GM18870 (cell line): Measurements from ENCODE around the gene TDRD1.

Experiments used
- ATAC-seq: cut with Tn5 transposase; IDR thresholded peaks from one replicate; pipeline ENCODE4 v1.9.1; 2021; ENCODE audit warnings: moderate library complexity; ENCODE audit not compliant: unreplicated experiment

The TDRD1 gene

GRCh38 chr10:114173921-114174694 is 5.0 kb upstream of the TDRD1 start, which contains the start of gene CCDC186:
Gene CCDC186, minus strand, starts transcription at chr10:114174203. Its CDS starts 10,935 bp downstream, at chr10:114163268.
- ATAC-seq: peak; percentile 97

DNA sequence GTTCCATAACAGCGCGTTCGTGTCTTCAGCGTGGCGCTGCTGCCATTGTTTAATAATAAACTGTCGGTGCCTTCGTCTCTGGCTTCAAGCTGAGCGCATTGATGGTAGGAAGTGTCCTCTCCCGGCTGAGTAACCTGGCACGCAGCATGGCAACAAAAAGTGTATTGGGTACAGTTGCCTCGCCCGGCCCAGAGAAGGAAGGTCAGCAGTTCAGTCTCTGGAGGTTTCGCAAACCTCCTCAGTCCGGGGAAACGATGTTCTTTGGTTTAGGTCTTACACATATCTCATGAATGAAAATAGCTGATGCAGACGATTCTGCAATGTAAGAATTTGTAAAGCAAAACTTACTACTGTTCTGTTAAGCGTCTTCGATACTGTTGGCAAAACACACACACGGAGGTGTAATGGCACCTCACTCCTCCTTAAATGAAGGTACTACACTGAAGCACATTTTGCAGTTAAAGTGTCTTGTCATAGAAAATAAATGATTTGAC is 4.4 kb upstream of the TDRD1 start:
- ATAC-seq: peak; percentile 14

DNA sequence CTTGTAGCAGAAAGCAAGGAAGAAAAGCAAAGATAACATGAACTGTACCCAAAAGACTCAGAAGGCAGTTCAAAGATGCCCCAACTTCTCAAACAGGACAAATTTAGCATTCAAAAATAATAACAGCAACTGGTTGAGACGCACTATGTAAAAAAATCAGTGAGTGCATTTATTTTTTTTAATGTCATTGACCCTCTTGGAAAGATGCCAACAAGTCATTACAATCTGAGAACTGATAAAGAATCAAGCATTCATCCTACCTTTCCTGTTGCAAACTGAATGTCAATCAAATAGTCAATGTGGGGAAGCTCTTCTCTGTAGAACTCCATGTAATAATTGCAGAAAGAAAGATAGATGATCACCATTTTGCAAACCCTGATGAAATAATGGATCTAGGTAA is 3.5 kb upstream of the TDRD1 start:
- no peak for ATAC-seq

GRCh38 chr10:114176511-114176910 is 2.6 kb upstream of the TDRD1 start:
- ATAC-seq: no peak

DNA sequence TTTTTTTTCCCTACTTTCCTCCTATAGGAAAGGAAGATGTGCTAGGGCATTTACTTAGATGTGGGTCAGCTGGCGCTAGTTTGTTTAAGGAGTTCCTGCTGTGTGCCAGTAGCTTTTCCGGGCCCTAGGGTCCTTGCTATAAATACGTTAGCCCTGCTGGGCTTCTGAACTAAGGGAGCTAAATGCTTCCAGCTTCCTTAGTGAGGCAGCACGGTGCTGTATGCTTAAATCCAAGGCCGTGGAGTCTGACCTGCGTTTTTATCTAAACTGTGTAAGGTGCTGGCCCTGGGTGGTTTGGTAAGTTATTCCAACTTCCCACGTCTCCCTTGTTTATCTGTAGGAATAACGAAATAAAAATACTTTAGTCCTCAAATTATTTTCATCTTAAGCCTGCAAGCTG is 594 bp downstream of the TDRD1 start:
- ATAC-seq: no peak

GRCh38 chr10:114180937-114181336 is 1.8 kb downstream of the TDRD1 start:
- ATAC-seq: no peak

DNA sequence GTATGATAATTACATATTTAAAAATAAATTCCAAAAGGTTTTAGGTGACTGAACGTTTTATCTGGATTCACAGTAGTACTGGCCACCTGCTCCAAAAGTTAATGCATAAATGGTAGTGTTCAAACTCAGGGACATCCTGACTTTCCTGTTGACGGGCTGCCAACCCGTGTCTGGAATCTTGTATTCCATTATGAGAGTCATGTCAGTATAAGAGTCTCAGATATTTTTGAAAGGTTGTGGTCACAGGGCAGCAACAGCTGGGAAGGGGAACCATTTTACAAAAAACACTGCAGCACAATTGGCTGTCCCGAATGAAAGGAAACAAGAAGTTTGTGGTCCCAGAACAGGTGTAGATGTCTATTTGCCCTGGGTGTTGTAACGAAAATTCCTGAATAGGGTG is 2.8 kb downstream of the TDRD1 start:
- ATAC-seq: no peak

GRCh38 chr10:114183563-114183962 is 4.4 kb downstream of the TDRD1 start:
- ATAC-seq: no peak

- ATAC-seq: no peak
Measured at GRCh38 chr10:114184276-114184675, 5.1 kb downstream of the TDRD1 start.

DNA sequence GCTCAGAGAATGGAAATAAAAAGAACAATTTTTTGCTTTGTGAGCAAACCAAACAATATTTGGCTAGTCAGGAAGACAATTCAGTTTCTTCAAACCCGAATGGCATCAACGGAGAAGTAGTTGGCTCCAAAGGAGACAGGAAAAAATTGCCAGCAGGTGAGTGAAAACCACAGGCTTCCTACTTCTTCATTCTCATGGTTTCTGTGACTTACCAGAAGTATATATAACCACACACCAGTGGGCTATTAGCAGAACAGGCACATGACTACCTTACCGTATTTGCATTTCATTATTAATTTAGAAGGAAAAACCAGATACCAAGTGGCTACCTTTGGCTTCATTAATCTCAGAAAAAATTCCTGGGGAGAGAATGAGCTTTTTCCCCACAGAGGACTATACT is 8.8 kb downstream of the TDRD1 start:
- ATAC-seq: no peak

DNA sequence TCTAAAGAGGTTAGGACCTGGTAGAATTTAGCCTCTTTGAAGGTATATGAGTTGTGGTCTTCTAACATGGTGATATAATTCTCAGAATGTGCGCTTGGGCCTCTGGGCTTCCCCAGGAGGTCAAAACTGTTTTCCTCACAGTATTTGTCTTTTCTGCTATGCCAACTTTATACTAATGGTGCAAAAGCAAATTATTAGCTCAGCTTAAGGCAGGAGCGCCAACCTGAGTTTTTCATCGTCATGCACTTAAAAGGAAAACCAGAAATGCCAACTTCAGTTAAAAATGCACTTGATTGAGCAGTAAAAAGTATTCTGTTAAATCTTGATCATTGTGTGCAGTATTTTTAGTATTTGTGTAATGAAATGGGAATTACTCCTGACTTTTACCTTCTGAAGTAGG is 9.7 kb downstream of the TDRD1 start:
- no peak for ATAC-seq

GRCh38 chr10:114189700-114190099 is 10.5 kb downstream of the TDRD1 start:
- ATAC-seq: no peak

DNA sequence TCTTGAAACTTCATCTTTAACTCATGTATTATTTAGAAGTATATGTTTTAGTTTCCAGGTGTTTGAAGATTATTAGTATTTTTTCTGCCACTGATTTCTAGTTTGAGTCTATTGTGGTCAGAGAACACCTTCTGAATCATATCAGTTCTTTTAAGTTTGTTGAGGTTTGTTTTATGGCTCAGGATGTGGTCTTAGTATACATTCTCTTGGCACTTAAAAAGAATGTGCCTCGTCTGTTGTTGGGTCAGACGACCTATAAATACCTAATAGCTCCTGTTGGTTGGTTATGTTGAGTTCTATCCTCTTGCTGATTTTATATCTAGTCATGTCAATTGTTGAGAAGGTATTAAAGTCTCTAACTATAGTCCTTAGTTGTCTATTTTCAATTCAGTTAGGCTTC is 15.9 kb downstream of the TDRD1 start:
- peak; percentile 94 for ATAC-seq

DNA sequence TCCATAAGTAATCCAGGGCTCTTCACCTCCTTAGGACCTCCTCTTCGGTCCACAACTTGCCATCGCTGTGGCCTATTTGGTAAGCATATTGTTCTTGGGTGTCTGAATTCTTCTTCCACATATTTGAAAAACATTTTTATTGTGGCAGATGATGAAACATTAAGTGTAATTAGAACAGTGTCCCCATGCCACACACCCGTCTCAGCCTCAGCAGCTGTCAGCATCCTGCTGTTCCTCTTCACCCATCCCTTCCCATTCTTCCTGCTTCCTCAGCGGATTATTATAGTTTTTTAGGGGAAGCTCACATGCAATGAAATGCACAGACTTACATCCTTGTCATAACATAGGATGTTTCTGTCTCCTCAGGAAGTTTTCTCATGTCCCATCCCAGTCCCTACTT is 20.1 kb downstream of the TDRD1 start:
- ATAC-seq: no peak

DNA sequence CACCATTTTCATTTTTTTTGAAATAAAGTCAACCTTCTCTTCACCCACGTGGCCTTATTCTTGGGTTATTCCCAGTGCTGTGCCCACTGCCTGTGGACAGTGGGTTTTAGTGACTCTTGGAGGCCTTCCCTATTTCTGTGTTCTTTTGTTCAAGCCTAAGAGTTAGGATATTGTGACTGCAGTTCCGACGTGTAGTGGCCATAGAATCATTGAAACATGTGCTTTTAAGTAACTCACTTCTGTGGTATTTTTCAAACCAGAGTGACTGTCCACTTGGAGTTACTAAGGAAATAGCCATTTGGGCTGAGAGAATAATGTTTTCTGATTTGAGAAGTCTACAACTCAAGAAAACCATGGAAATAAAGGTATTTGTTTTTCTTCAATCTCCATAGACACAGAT is 23.7 kb downstream of the TDRD1 start:
- no peak for ATAC-seq

GRCh38 chr10:114206902-114207301 is 27.7 kb downstream of the TDRD1 start:
- no peak for ATAC-seq

DNA sequence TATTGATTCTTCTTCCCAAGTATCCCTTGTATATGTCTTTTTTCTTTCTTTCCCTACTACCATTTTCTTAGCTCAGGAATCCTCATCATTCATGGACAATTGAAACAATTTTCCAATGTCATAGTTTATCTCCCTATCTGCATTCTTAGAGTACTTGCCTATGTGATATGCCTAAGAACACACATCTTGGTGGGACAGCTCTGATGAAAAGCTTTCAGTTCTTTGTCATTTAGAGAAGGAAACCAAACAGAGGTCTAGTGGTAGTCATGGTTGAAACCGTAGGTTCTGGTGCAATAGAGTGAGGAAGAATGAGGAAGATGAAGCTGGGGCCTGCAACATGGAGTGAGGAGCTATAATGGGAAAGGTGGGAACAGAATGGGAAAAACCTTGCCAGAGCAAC is 28.2 kb downstream of the TDRD1 start:
- no peak for ATAC-seq

DNA sequence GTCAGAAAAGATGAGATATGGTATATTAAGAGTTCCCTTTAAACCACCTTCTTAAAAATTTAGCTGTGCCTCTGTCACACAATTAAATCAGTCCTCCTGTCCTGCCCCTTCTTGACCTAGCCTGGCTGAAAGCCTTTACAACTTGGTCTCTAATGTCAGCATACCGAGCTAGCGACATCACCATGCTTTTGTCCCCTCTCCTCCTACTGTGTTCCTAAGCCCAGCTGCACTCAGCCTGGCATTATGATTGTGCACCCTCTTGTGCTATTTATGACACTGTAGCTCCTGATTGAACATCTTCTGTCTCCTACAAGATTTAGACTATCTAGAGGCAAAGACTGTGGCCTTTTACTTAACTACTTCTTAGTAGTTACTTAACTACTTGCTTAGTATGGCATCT is 29.2 kb downstream of the TDRD1 start:
- no peak for ATAC-seq

- ATAC-seq: no peak
Measured at GRCh38 chr10:114212153-114212552, 33.0 kb downstream of the TDRD1 start.

- ATAC-seq: no peak
Measured at GRCh38 chr10:114215033-114215432, 35.9 kb downstream of the TDRD1 start.

- ATAC-seq: no peak
Measured at GRCh38 chr10:114220281-114220680, 41.1 kb downstream of the TDRD1 start.

- ATAC-seq: no peak
Measured at GRCh38 chr10:114221235-114221634, 42.1 kb downstream of the TDRD1 start.

DNA sequence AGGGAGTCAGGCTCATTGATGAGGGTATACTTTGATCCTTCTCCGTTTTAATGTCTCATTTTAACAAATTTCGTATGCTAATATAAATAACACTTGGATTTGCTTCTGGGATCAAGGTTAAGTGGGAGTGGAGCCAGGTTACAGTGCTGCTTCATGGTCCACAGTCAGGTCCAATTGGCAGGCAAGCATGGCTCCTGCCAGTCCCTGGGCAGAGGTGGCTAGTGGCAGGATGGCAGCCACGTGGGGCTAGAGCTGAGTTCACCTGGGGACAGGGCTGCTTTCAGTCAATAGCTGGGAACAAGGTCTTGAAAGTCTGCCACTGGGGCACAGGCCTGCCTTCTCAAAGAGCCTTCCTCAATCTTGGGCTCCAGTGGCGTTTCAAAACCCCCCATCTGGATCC is 43.9 kb downstream of the TDRD1 start:
- no peak for ATAC-seq
